GM21723 (cell line): Measurements from ENCODE around the gene DDAH2.
"Not testable (repeated sequence)": the region's sequence is repeated elsewhere in the genome, so short reads cannot be mapped to it uniquely, and the experiment has no call there.

Experiments used
- ATAC-seq: cut with Tn5 transposase; IDR thresholded peaks from one replicate; pipeline ENCODE4 v1.9.1; 2021; ENCODE audit warnings: mild to moderate bottlenecking, moderate library complexity; ENCODE audit not compliant: unreplicated experiment

DDAH2 gene

DNA sequence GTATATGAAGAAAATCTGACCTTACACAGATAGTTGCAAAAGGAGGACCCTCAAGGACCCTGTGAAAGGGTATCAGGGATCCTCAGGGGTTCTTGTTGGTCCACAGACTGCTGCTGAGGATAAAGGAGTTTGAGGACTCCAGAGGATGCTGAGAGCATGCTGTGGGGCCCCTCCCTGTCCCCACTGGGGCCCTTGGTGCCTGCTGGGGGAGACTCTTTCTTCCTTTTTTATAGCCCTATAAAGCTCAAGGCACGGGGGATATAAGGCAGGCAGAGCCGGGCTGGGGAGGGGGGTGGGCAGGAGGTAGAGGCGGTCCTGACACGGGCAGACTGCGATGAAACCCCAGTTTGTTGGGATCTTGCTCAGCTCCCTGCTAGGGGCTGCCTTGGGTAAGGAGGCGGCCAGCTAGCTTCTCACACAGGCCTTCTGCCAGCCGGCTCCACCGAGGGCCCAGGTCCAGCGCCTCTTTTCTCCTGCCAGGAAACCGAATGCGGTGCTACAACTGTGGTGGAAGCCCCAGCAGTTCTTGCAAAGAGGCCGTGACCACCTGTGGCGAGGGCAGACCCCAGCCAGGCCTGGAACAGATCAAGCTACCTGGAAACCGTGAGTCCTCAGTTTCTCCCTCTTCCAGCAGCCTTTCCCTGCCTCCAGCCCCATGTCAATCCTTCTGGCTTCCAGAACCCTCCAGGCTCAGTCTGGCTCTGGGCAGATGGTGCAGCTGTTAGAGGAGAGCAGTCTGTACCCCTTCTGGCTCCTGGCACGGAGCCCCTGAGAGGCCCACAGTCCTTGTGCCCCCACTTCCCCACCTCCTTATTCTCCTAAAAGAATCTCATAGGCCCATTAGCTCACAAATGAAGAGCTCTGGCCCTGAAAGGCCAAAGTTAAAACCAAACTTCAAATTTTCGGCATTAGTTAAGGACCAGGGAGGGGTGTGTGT lies 13.8 kb downstream of the DDAH2 start, which contains the start of gene LY6G6D:
Gene LY6G6D (plus strand): TSS at position 327 of the 937 bp plus-strand sequence. CDS start 8 bp downstream, at position 335.
- ATAC-seq, result no peak

DNA sequence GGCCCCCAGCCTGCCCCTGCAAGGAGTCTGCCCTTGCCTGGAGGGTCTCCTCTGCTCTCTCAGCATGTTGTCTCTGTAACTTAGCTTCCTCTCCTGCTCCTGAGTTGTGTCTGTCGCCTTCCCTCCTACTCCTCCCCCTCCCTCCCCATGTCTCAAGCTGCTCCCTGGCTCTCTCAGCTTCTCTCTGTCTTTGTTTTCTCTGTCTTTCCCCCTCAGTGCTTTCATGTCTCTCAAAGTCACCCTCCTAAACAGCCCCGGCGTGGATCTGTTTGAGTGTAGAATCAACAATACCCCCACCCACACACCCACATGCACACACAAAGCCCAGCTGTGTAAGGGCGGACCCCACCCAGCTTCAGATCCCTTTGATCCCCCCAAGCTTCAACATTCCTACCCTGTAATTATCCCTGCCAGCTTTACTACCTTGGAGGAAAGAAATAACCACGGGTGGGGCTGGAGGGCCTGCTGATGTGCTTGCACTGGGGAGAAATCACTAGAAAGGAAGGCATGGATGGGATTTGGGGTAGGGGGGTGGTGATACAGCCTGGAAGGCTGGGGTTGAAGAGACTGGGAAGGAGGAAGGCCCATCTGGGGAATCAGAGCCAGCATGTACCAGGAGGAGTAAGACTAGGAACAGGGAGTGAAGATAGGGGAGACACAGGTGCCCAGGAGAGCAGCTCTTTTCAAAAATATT lies 15.0 kb downstream of the DDAH2 start:
- no peak for ATAC-seq

DNA sequence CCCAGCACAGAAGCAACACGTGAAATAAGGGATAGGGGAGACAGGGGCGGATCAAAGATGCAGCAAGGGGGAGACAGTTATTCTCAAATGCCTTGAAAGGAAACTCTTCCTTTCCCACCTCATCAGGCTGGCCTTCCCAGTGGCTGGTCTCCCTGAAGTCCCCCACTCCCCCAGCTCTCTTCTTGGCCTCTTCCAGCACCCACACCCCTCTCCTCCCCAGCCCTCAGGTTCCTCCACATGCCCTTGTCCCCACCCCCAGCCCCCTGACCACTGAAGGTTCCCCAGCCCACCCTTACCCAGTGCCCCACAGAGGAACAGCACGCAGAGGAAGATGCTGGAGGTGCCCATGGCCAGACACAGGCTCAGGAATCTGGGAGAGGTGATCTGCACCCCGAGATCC lies 15.6 kb downstream of the DDAH2 start:
- no peak for ATAC-seq

DNA sequence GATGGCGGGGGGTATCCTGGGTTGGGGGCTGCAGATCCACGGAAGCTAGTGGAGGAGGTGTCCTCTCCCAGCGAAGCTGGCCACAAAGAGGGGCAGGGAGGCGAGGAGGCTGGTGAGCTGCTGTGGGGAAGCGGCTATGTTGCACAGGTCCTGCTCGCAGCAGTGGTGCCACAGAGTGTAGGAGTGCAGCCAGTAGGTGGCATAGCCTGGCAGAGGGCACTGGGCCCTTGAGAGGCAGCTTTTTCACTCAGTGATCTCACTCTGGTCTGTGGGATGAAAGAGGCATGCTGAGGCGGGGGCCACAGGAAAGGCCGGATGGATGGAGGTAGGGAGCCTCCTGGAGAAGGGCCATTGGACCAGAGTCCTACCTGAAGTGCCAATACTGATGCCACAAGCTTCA lies 16.8 kb downstream of the DDAH2 start:
- ATAC-seq, result no peak

DNA sequence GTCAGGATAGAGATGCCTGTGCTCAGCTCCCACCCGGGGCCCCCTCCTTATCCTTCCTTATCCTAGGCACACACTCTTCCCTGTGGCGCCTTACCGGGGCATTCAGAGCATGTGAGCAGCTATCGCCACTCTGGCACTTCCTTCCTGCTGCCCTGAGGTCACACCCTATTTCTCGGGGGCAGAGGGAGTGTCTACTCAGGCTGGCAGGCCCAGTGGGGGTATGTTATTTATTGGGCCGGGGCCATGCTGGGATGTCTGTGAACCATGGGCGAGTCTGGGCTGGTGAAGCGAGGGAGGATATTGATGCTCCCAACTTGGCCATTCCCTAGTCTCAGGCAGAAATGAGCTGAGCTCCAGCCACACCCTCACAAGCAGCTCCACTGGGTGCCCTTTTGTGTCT lies 17.9 kb downstream of the DDAH2 start:
- no peak for ATAC-seq

DNA sequence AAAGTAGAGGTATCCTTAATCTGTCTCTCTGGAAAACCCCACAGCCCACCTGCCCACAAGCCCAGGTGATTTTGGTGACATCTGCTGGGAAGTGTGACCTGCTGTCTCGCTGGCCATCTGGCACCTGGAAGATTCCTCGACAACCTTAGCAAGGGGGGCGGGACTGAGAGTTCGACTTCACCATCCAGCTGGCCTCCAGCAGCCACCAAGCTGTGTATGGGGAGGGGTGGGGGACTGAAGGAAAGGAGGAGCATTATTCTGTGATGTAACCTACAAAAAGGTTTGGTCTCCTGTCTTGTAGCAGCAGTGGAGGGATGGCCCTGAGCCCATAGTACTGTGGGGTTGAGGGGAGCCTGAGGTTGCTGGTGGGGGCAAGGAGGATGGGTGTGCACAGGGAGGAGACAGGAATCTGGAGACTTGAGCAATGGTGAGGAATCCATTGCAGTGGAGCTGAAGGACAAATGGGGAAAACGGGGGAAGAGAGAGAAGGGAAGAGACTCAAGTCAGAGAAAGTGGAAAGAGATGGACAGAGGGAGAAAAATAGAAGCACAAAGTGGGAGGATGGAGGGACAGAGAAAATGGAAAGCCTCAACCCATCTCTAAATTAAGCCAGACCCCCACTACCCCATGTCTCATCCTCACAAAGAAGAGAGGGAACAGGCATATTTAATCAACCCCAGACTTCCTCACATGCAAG lies 18.4 kb downstream of the DDAH2 start:
- no peak for ATAC-seq

DNA sequence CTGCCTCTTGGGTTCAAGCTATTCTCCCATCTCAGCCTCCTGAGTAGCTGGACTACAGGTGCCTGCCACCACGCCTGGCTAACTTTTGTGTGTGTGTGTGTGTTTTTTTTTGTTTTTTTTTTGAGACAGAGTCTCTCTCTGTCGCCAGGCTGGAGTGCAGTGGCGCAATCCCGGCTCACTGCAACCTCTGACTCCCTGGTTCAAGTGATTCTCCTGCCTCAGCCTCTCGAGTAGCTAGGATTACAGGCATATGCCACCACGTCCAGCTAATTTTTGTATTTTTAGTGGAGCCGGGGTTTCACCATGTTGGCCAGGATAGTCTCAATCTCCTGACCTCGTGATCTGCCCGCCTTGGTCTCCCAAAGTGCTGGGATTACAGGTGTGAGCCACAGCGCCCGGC lies 19.9 kb downstream of the DDAH2 start:
- ATAC-seq, result not testable (repeated sequence)

DNA sequence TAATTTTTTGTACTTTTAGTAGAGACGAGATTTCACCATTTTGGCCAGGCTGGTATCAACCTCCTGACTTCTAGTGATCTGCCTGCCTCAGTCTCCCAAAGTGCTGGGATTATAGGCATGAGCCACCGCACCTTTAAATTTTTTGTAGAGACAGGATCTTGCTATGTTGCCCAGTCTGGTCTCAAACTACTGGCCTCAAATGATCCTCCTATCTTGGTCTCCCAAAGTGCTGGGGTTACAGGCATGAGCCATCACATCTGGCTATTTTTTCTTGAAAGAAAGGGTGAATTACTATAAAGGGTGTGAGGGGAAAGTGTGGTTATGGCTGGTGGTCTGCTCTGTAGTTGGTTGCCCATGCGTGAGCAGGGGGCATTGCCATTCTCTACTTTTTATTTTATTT lies 20.9 kb downstream of the DDAH2 start:
- ATAC-seq, result no peak

DNA sequence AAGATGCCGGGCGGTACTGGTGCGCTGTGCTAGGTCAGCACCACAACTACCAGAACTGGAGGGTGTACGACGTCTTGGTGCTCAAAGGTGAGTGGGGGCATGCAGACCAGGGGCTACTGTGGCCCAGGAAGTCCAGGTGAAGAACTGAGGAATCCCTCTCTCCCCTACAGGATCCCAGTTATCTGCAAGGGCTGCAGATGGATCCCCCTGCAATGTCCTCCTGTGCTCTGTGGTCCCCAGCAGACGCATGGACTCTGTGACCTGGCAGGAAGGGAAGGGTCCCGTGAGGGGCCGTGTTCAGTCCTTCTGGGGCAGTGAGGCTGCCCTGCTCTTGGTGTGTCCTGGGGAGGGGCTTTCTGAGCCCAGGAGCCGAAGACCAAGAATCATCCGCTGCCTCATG lies 21.4 kb downstream of the DDAH2 start:
- ATAC-seq, result no peak

DNA sequence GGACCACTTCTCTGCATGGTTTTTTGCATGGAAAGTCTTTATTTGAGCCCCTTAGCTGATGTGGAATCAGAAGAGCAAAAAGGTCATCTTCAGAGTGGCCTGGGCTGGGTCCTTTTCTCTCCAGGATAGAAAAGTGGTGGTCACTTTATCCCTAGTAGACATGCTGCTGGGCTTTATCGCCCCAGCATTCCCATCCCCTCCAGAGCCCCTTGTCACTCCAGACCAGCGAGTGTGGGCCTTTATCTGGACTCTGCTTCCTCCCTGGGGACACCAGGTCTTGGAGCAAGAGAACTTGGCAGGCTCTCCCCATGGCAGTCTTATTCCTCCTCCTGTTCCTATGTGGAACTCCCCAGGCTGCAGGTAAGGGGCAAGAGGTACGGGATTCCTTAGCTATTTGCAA lies 22.5 kb downstream of the DDAH2 start, which contains the start of gene LY6G6F:
Gene LY6G6F (plus strand): TSS at position 268 of the 400 bp plus-strand sequence. CDS start 41 bp downstream, at position 309.
- ATAC-seq, result no peak

DNA sequence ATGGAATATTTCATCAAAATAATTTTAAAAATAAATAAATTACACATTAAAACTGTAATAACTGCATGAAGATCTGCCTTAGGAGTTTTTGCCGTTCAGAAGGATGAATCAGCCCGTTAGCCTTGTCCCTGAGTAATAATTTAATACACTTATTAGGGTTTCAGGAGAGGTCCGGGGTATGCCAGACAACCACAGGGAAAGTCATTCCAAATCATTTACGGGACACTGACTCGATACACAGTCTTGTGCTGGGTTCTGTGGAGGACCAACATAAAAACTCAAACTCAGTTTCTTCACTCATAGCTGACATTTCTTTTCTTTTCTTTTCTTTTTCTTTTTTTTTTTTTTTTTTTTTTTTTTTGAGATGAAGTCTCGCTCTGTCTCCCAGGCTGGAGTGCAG lies 23.2 kb downstream of the DDAH2 start:
- no peak for ATAC-seq

DNA sequence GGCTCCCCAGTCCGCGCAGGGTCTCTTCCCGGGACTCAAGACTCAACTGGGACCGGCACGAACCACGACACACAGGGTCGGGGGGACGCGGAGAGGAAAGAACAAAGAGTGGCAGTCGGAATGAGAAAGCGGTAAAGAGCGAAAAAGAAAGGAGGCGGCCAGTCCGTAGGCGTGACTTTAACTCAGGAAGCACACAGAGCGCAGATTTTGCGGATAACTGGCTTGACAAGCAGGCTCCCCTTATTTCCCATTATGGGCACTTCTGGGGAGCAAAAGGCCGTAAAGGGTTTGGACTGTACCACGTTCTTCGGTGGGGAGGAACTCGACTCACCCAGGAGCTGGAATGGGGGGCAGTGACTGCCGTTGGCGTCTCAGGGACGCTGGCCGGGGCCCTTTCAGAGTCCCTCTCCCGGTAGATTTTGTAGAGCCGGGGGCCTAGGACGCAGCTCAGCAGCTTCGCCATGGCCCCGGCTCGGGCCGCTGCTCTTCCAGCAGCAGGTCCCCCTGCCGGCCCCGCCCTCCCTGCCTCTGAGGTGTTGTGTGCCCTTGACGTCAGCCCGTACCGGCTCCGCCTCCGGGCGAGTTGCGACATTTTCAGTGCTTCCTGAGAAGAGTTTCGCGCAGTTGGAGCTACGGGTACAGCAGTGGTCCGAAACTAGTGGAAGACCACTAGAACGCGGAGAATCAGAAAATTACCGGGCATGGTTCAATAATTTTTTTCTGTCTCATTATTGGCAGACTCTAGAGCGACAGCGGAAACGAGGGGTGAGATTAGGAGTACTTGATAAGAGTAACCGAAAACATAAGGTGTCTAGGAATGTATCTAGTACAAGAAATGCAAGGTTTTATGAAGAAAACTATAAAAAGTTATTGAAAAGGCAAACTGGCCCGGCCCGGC lies 26.0 kb downstream of the DDAH2 start, which contains the start of gene ABHD16A:
Gene ABHD16A (minus strand): TSS at position 506 of the 898 bp plus-strand sequence. CDS start 43 bp downstream, at position 463.
- peak; percentile 87 for ATAC-seq

DNA sequence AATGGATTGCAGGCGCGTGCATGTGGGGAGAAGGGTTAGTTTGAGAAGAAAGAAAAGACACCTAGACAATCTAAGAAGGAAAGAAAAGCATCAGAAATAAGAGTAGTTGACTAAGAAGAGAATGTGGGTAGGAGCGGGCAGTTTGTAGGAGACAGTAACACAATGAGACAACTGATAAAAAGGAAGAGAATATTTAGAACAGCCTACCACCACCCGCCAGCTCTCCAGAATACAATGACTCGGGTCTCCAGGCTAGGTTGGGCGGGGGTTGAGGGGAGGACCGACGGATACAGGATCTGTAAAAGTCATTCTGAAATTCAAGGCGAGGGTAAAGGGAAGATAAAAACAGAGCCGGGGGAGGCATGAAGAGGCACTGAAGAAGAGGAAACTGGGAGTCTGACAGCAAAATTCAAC lies 26.7 kb downstream of the DDAH2 start:
- ATAC-seq, result no peak

DNA sequence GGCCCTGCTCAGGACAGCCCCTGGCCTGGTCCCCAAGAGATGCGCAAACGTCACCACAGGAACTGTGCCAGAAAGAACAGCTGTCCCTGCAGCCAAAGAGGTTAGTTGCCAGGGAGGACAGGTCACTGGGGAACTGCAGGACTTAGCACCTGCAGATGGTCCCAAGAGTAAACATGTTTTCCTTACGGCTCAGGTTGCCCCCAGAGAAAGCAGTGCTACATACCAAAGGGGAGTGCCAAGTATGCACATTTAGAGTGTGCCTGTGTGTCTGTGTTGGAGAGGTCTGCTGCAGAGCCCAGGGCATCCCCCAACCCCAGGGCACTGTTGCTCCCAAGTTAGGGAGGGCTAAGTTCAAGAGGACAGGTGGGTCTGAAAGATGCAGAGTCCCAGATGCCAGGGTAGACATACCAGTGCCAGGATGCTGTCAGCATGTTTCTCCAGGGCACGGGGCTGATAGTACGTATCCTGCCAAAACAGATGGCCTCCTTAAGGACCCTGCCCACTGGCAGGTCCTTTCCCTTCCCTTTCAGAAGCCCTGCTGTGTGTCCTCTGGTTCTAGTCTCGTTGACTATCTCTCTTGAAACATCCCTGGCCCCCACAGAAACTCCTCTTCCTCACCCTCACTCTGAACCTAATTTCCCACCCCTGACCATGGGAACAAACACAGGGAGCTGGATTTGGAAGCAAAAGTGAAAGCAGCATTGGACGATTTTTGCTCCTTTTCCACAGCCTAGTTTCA lies 27.3 kb downstream of the DDAH2 start:
- no peak for ATAC-seq

DNA sequence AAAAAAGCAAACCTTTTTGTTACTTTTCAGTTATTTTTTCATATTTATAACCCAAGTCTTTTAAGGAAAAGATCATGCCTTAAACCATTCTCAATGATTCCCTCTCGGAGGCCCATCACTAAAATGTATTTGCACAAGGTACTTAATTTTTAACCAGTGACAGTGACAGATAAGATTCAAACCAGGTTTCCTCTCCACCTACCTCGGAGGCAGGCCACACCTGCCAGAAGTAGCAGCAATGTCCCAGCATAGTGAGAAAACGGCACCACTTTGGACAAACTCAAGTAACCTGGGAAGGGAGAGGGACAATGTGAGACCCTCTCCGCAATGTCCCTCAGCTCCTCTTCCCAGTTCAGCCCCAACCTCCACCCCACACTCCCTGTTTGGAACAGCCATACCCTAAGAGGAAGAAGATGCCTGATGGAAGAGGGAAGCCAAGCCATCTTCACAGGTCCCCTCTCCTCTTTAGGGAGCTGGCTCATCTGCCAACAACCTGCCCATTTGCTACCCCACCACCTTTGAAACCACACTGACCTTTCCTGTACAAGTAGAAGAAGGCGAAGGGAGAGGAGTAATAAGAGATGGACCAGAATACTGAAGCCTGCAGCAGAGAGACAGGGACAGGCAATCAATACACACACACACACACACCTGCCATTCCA lies 28.2 kb downstream of the DDAH2 start:
- ATAC-seq, result no peak

DNA sequence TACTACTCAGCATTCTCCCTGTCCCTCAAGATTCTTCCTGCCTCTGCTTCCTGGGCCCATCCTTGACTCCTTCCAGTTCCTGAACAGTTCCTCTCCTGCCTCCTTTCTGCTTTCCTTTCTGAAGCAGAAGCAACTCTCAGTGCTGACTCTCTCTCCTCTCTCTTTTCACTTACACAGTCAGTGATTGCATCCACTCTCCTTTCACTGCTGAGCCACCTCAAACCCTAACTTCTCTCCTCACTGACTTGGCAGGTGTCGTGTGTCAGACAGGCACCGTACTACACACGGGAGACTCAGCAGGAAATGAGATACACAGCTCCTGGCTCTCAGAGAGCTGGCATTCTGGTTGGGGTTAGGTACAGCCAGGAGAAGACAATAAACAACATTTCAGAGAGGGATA lies 31.5 kb downstream of the DDAH2 start:
- ATAC-seq, result no peak

DNA sequence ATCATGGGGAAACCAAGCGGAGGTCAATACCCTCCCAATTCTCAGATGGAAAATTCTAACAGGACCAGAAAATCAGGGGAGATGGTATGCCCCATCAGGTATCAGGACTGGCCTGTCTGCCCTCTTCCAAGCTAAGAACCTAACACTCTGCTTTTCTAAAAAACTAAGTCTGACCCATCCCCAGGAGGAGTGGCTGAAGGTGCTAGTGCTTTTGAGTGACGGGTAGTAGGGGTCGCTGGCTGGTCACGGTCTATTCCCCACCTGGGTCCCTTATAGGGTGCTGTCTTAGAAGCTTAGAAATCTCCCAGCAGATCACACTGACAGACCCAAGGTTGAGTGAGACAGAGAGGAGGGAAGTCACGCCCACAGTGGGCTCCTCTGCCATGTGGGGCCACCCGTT lies 35.6 kb downstream of the DDAH2 start:
- no peak for ATAC-seq

DNA sequence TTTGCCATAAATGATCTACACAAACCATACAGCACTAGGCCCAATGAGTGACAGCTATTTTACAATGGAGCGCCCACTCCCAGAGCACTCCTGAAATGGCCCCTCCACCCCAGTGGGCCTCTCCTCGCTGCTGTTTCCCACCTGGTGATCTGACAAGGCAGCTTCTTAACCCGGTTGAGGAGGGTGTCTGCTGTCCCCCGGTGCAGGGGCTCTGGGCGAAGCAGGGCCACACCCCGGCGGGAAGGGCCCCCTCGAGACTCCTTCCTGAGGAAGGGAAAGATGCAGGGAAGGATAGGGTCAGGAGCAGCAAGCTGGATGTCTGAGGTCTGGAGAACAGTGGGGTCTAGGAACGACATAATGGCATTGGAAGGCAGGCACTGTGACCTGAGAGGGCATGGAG lies 36.2 kb downstream of the DDAH2 start:
- no peak for ATAC-seq

DNA sequence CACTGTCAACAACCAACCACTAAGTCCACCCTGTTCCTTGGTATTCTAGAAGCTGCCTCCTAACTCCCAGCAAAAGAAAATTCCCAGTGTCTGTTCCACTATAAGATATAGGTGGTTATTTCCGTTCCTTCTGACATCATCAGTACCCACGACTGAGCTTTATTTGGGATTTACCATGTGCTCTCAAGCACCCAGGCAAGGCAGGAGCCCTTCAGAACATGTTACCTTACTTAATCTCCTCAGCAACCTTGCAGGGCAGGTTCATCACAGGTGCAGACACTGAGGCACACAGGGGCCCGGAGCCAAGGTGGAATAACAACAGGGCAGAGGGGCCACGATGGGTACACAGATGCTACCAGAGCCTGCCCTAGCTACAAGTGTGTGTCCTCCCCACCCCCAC lies 36.7 kb downstream of the DDAH2 start:
- no peak for ATAC-seq
